OCI-LY7 (cell line): ENCODE measurements around the gene EFHD2. TPM values are rescaled to one million over a fixed set of nuclear protein-coding genes. Genes with fewer than 3 reads are reported as not detected.
"Not testable (repeated sequence)": the region's sequence is repeated elsewhere in the genome, so short reads cannot be mapped to it uniquely, and the experiment has no call there.

Experiments used
- BruUV-seq: library from RNA; stranded (reverse); fragments of 400-500 nt; replicated peaks from 2 replicates; lab custom pipeline; 2021; lab: Mats Ljungman, UMichigan
- CTCF ChIA-PET: fragments of 300-600 bp; sonication (Branson Sonifier 250); formaldehyde crosslinking; loops from one replicate; lab custom pipeline; 2022; ENCODE audit warnings: antibody characterized with exemption; ENCODE audit not compliant: unreplicated experiment; lab: Charles Lee
- POLR2A ChIA-PET: fragments of 300-600 bp; sonication (Branson Sonifier 250); formaldehyde crosslinking; loops from one replicate; lab custom pipeline; 2022; ENCODE audit warnings: antibody characterized with exemption; lab: Charles Lee
- DNase-seq: peaks from one replicate; pipeline ENCODE4 v3.0.0-alpha.2; 2015; ENCODE audit warnings: low spot score
- H2AFZ ChIP-seq: fragments of 200-600 bp; sonication (generic), shearing (Covaris generic); 2 replicates; pipeline ENCODE4 v1.6.1; 2014; ENCODE audit warnings: mild to moderate bottlenecking, antibody characterized with exemption, low read length, moderate library complexity
- H3K27ac ChIP-seq: fragments of 200-600 bp; sonication (generic); 2 replicates; pipeline ENCODE4 v1.5.1; 2014; ENCODE audit warnings: mixed run types, low read depth, mild to moderate bottlenecking, moderate library complexity, low read length, inconsistent platforms; ENCODE audit not compliant: poor library complexity, severe bottlenecking
- H3K36me3 ChIP-seq: fragments of 200-600 bp; sonication (generic); 2 replicates; pipeline ENCODE4 v1.6.1; 2014; ENCODE audit warnings: mild to moderate bottlenecking, antibody characterized with exemption, low read length, moderate library complexity, mixed read lengths; ENCODE audit not compliant: insufficient read depth
- H3K4me1 ChIP-seq: fragments of 200-600 bp; sonication (generic); 2 replicates; pipeline ENCODE4 v1.5.1; 2014; ENCODE audit warnings: mild to moderate bottlenecking, low read length; ENCODE audit not compliant: insufficient read depth, poor library complexity, severe bottlenecking
- H3K4me2 ChIP-seq: fragments of 200-600 bp; sonication (generic); 2 replicates; pipeline ENCODE4 v1.6.1; 2014; ENCODE audit warnings: mild to moderate bottlenecking, low read length
- H3K4me3 ChIP-seq: fragments of 200-600 bp; sonication (generic); 2 replicates; pipeline ENCODE4 v1.5.1; 2014; ENCODE audit warnings: mild to moderate bottlenecking, low read depth, low read length; ENCODE audit not compliant: poor library complexity, severe bottlenecking
- H3K79me2 ChIP-seq: fragments of 200-600 bp; sonication (generic); 2 replicates; pipeline ENCODE4 v1.6.1; 2016; ENCODE audit warnings: low read depth, mild to moderate bottlenecking, low read length, moderate library complexity, mixed read lengths; ENCODE audit not compliant: insufficient read depth
- H3K9me2 ChIP-seq: fragments of 200-600 bp; sonication (generic); 2 replicates; pipeline ENCODE4 v1.6.1; 2016; ENCODE audit warnings: mild to moderate bottlenecking, low read length, mixed read lengths; ENCODE audit not compliant: insufficient read depth
- H3K9me3 ChIP-seq: fragments of 200-600 bp; sonication (generic); 2 replicates; pipeline ENCODE4 v1.6.1; 2014; ENCODE audit warnings: mild to moderate bottlenecking, mixed run types, low read length, mixed read lengths
- H4K20me1 ChIP-seq: fragments of 200-600 bp; sonication (generic); 2 replicates; pipeline ENCODE4 v1.6.1; 2014; ENCODE audit warnings: mild to moderate bottlenecking, antibody characterized with exemption, low read length, moderate library complexity, mixed read lengths; ENCODE audit not compliant: insufficient read depth
- EZH2phosphoT487 ChIP-seq: fragments of 200-600 bp; sonication (generic); IDR thresholded peaks from 2 replicates; pipeline ENCODE4 v1.6.1; 2018; ENCODE audit warnings: low read depth, borderline replicate concordance, mild to moderate bottlenecking, mixed run types, antibody characterized with exemption, low read length, moderate library complexity, mixed read lengths
- intact Hi-C: fragments of 100-400 bp; cut with micrococcal nuclease; formaldehyde crosslinking; loops from one replicate; pipeline ENCODE4 v1.10.0; 2022; ENCODE audit not compliant: unreplicated experiment
- total RNA-seq, 2 experiments: library from RNA; depleted of rRNA in 1 of 2; stranded (reverse); fragments of >200 nt in 1 of 2; shearing (Covaris generic) in 1 of 2; gene quantifications; 2 replicates each; pipeline ENCODE4 v1.2.3, GENCODE V29; 2014 to 2022
- TF ChIP-seq, protein P1 (sequence below): fragments of 200-600 bp; sonication (generic); conservative IDR thresholded peaks from 2 replicates; pipeline ENCODE4 v1.5.1; 2014; ENCODE audit warnings: mild to moderate bottlenecking, antibody characterized with exemption, low read length, moderate library complexity, mixed read lengths

Gene EFHD2
- total RNA-seq, 2 experiments from 2014 or later = 27.3 to 42.0 TPM

- no peak for DNase-seq
- BruUV-seq = no TSS peak
- intact Hi-C loops = no loop called here
- ChIA-PET CTCF (no interaction called here), POLR2A (no interaction called here)
- Histone ChIP-seq H3K79me2 (no peaks in the 10 kb centered on the region), H4K20me1 (no peaks in the 10 kb centered on the region), H3K4me3 (no peak overlapping the region), H2AFZ (no peak overlapping the region), H3K9me2 (no peaks in the 10 kb centered on the region), H3K36me3 (no peaks in the 10 kb centered on the region), H3K27ac (no peak overlapping the region), H3K4me2 (no peak overlapping the region), H3K4me1 (no peaks in the 10 kb centered on the region), H3K9me3 (no peaks in the 10 kb centered on the region)
- TF ChIP-seq, protein P1, sequence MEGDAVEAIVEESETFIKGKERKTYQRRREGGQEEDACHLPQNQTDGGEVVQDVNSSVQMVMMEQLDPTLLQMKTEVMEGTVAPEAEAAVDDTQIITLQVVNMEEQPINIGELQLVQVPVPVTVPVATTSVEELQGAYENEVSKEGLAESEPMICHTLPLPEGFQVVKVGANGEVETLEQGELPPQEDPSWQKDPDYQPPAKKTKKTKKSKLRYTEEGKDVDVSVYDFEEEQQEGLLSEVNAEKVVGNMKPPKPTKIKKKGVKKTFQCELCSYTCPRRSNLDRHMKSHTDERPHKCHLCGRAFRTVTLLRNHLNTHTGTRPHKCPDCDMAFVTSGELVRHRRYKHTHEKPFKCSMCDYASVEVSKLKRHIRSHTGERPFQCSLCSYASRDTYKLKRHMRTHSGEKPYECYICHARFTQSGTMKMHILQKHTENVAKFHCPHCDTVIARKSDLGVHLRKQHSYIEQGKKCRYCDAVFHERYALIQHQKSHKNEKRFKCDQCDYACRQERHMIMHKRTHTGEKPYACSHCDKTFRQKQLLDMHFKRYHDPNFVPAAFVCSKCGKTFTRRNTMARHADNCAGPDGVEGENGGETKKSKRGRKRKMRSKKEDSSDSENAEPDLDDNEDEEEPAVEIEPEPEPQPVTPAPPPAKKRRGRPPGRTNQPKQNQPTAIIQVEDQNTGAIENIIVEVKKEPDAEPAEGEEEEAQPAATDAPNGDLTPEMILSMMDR = no peak
- TF ChIP-seq EZH2phosphoT487 = no peak
Measured at GRCh38 chr1:15371610-15372545, 37.8 kb upstream of the EFHD2 start.

DNA sequence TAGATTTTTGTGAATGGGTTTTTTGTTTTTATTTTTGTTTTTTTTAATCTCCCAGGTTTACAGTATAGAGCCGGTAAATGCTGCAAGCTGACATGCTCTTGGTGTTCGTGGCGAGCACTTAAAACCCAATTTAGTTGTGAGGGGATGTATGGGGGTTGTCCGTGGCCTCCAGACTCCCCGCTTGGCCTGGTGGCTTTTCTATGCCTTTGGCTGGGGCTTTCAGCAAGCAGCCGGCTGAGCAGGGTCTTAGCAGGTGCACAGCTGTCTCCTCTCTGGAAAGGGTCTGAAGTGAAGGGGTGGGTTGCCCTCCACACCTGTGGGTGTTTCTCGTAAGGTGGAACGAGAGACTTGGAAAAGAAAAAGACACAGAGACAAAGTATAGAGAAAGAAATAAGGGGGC is 31.0 kb upstream of the EFHD2 start:
- ChIA-PET CTCF (no interaction called here), POLR2A (no interaction called here)
- Histone ChIP-seq H3K4me2 (no peak overlapping the region), H3K79me2 (no peaks in the 10 kb centered on the region), H4K20me1 (no peaks in the 10 kb centered on the region), H3K27ac (no peak overlapping the region), H3K9me3 (no peaks in the 10 kb centered on the region), H3K9me2 (no peaks in the 10 kb centered on the region), H3K4me1 (no peaks in the 10 kb centered on the region), H2AFZ (no peak overlapping the region), H3K36me3 (no peaks in the 10 kb centered on the region), H3K4me3 (no peak overlapping the region)
- TF ChIP-seq EZH2phosphoT487 = no peak
- TF ChIP-seq, protein P1 = no peak
- intact Hi-C loops = no loop called here
- BruUV-seq = no TSS peak
- DNase-seq = no peak

- H3K4me1 ChIP-seq, BruUV-seq, CTCF ChIA-PET, H4K20me1 ChIP-seq, DNase-seq, H2AFZ ChIP-seq, H3K4me3 ChIP-seq, H3K36me3 ChIP-seq, H3K4me2 ChIP-seq, H3K9me3 ChIP-seq, H3K27ac ChIP-seq, H3K9me2 ChIP-seq, POLR2A ChIA-PET, intact Hi-C loops, H3K79me2 ChIP-seq: not testable (repeated sequence)
Measured at GRCh38 chr1:15379151-15379550, 30.5 kb upstream of the EFHD2 start.
